ENCODE results near the gene SPDYC. TPM values are rescaled to one million over a fixed set of nuclear protein-coding genes. Genes with fewer than 3 reads are reported as not detected.

SPDYC gene
- total and polyA plus RNA-seq, 9 of the 15 experiments (the other 6 are each of a cell fraction or from before 2014, with no cell fraction given) = 4.4 to 18.8 (median 9.2) TPM

- TF ChIP-seq ZNF280A (IDR thresholded peaks at IDR 0.05; ENCODE audit: low read depth, partially characterized antibody) (no peak), RFX1 (IDR thresholded peaks at IDR 0.05) (no peak), RFX5 (IDR thresholded peaks at IDR 0.05; ENCODE audit: low read depth, low read length) (no peak), ZNF398 (CRISPR knock-in tag; IDR thresholded peaks at IDR 0.05) (no peak), NFE2 (IDR thresholded peaks at IDR 0.05; ENCODE audit: low read depth) (peak; percentile 34; the same call in 1 of the 2 replicates), GTF2E2 (tag; IDR thresholded peaks at IDR 0.05) (peak; percentile 63; the same call in 1 of the 2 replicates), POU5F1 (IDR thresholded peaks at IDR 0.05; ENCODE audit: borderline replicate concordance, low read depth, low read length, partially characterized antibody) (no peak), NFIC (IDR thresholded peaks at IDR 0.05) (0 out of 2 replicates have a peak, but pooled peaks have one; percentile 6), NCOA6 (IDR thresholded peaks at IDR 0.05) (no peak), ILK (tag; IDR thresholded peaks at IDR 0.05; ENCODE audit: borderline replicate concordance, low read depth) (no peak), MEF2A (IDR thresholded peaks at IDR 0.05; ENCODE audit: control insufficient read depth, low read depth, low read length) (no peak), ID3 (CRISPR knock-in tag; IDR thresholded peaks at IDR 0.05) (no peak), ID3 (tag; IDR thresholded peaks at IDR 0.05) (no peak), XRCC3 (IDR thresholded peaks at IDR 0.05) (no peak), PBX2 (CRISPR knock-in tag; IDR thresholded peaks at IDR 0.05; ENCODE audit: low read depth) (no peak), PBX2 (tag; conservative IDR thresholded peaks at IDR 0.05; ENCODE audit: low read depth) (no peak), TAF1 (IDR thresholded peaks at IDR 0.05; ENCODE audit: control insufficient read depth, extremely low read depth, insufficient read depth, low read length, severe bottlenecking) (peak; percentile 98), PCBP2 (IDR thresholded peaks at IDR 0.05; ENCODE audit: low read depth, low read length, poor library complexity, severe bottlenecking) (no peak), DPF2 (IDR thresholded peaks at IDR 0.05) (0 out of 2 replicates have a peak, but pooled peaks have one; percentile 19), MTA2 (IDR thresholded peaks at IDR 0.05; ENCODE audit: low read depth) (no peak)
Measured at GRCh38 chr11:65121865-65122696, 48.0 kb upstream of the SPDYC start, which contains the start of the genes FAU and MRPL49 (continued).
